NCI-H2196 (cell line): ENCODE data around the gene TGM5.
A peak's percentile ranks its signal among the peaks of the same experiment; 100 is the strongest.
"Not testable (repeated sequence)": the region's sequence is repeated elsewhere in the genome, so short reads cannot be mapped to it uniquely, and the experiment has no call there.

ENCODE experiments used
- DNase-seq: peaks from one replicate; lab custom pipeline; 2025; ENCODE audit not compliant: unreplicated experiment; lab: John Stamatoyannopoulos, UW

Gene TGM5

GRCh38 chr15:43218908-43219706 is 47.6 kb downstream of the TGM5 start:
- no peak for DNase-seq

DNA sequence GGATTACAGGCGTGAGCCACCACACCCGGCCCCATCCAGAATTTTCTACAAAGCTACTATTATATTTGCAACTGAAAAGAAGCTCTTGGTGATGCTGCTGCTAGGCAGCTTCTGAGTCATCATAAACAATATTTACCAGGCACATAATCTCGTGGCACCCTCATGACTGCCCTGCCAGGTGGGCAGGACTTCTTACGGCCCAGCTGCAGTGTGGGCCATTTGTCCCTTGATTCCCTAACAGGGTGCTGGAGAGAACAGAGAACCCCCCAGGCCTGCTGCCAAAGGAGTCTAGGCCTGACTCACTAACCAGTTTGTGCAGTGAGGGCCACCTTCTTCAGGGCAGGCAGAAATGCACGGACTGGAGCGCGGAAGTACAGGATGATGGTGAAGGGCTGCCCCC is 50.8 kb downstream of the TGM5 start:
- no peak for DNase-seq

DNA sequence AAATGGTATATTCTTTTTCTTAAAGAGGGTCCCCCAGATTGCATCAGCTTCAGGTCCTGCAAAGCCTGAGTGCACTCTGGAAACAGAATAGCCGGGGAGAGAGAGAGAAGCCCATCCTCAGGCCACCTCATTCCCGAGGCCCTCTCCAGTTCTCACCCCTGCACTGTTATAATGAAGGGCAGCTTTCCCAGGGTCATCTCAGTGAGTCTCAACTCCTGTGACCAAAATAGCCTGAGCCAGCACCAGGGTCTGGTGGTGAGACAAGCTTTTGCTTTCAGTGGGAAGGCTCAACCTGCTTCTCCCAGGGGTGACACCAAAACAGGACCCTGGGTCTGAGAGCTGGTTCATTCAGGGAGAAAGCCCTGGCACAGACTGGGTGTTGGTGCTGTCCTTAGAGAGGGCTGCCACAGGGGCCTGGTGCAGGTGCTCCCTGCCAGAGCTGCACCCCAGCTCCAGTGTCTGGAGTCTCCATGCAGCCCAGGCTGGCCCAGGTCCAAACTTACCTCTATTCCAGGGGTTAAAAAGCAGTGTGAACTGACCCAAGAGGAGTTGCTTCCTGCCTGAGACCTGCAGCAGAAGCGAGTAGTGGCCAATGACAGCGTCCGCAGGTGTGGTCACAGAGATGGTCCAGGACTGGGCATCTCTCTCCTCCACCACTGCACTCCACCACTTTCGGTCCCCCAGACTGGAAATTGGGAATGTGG is 52.0 kb downstream of the TGM5 start:
- no peak for DNase-seq

DNA sequence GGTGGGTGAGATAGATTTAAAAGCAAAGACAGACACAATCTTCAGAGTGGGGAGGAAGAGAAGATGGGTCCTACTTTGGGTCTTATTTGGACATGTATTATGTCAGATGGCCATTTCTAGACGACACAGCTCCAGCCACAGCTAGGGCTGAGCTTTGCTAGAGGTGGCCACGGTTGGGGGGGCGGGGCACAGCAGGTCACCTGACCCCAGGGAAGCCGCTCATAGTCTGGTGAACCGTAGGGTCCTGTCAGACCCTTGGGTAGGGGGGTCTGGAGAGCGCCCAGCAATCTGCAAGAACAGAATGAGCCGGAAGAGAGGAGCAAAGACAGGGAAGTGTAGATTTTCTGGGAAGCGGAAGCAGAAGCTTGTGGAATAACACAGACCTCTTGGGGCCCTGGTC is 52.6 kb downstream of the TGM5 start:
- no peak for DNase-seq

GRCh38 chr15:43213466-43213865 is 53.3 kb downstream of the TGM5 start:
- no peak for DNase-seq

DNA sequence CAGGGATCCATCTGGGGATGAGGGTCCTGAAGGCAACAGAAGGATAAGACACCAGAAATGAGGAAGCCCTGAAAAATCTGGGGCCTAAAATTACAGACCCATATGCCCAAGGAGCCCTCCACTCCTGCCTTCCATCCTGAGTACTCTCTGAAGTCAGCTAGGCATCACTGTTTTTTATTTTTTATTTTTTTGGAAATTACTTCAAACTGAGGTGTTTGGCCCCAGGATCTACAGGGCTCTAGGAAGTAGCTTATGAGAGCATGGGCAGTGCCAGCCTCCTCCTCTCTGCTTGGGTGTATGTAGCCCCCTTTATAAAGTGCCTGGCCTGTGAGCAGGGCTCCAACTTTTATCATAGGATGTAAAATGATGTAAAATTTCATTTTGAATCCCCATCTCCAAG is 53.8 kb downstream of the TGM5 start:
- DNase-seq = no peak

DNA sequence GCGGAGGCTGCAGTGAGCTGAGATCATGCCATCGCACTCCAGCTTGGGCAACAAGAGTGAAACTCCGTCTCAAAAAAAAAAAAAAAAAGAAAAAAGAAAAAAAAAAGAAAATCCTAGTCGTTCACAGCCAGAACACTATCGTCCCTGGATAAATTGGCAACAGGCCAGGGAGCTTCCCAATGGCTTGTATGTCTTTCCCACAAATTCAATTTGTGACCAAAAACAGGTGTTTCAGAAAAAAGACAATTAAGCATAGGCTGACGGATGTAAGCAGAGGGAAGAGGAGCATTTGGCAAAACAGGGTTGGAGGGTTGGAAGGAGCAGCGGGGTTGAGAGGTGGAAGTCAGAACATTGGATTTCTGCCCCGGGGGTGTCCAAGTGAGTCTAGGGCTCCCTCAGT is 54.4 kb downstream of the TGM5 start:
- no peak for DNase-seq

DNA sequence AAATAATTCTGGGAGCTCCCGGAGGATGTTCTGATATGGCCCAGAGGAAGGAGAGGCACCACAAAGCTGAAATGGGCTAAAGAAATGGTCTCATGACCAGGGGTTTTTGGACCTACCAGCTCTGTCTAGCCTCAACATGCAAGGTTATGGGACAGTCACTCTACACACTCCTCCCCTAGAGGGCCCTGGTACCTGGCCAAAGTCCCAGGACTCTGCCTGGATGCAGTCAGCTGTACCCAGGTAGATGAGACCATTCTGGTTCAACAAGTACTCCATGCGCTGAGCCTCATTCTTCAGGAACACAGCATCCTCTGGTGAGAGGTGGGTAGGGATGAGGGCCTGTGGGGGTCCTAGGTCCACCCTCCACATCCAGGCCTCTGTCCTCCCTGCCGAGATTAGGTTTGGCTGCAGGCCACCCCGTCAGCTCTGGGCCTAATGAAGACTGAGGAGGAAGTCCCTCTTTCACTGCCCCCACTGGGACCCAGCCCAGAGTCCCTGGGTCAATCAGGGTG is 55.4 kb downstream of the TGM5 start:
- no peak for DNase-seq

GRCh38 chr15:43210807-43211206 is 55.9 kb downstream of the TGM5 start:
- DNase-seq = no peak

GRCh38 chr15:43210172-43210745 is 56.5 kb downstream of the TGM5 start:
- no peak for DNase-seq

DNA sequence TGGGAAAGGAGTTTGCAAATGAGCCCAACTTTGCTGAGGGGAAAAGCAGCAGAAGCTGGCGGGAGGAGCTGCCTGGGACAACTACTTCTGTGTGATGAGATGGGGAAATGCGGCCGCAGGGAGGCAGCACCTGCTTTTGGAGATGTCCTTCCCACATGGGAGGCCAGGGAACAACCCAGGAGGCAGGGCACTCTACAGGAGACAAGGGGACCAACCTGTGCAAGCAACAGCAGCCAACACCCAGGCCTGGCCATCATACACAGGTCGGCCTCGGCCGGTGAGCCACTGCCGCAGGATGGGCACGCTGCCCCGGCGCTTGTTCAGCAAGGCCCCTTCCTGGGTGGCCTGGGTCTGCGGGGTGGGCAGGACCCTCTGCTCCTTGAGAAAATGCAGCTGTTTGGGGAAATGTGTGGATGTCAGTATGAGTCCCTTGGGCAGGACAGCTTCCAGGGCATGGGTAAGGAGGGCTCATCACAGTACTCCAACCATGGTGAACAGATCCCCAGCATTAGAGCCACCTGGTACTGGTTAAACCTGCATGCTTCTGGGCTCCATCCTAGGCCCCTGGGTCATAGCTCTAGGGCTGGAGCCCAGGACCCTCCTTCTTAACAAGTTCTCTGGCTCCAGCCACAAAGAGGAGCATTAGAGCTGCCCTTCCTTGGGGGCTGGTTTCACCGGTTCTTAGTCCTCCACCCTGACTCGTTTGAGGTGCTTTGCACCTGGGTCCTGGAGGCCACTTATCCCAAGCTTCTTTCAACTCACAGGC is 57.5 kb downstream of the TGM5 start:
- no peak for DNase-seq

- no peak for DNase-seq
Measured at GRCh38 chr15:43208052-43209002, 58.4 kb downstream of the TGM5 start.

DNA sequence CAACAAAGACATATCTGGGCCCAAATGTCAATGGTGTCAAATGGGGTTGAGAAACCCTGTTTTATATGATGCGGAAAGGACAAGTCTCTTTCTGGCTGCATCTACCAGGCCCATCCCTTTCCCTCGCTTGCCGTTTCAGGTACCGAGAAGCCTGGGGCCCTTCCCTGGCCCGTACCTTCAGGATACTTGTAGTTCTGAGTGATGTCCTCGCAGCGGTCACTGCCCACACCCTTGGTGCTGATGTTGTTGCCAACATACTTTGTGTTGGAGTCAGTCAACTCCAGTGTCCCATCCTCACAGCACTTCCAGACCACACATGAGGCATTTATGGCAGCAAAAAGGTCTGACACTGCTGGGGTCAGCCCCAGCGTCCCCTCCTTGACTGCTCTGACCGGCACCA is 59.7 kb downstream of the TGM5 start:
- DNase-seq = no peak

DNA sequence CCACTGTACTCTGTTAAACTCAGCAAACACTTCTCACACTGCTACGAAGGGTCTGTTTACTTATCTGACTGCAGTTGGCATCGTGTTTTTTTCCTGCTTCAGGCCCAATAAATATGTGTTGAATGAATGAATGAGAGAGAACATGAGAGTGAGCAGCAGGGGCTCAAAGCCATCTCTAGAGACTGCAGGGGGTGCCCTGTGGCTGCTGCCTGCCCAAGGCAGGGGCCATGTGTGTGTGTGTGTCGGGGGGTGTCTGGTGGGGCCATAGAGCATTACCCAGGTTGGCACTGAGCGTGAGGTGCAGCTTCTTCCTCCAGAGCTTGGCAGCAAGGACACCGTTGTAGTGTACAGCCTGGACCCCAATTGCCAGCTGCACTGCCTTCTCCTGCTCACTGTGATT is 60.7 kb downstream of the TGM5 start:
- DNase-seq = no peak

GRCh38 chr15:43204016-43204901 is 62.5 kb downstream of the TGM5 start:
- peak; percentile 32 for DNase-seq

GRCh38 chr15:43199945-43200488 is 66.7 kb downstream of the TGM5 start:
- DNase-seq = no peak

- DNase-seq = no peak
Measured at GRCh38 chr15:43198992-43199391, 67.7 kb downstream of the TGM5 start.

DNA sequence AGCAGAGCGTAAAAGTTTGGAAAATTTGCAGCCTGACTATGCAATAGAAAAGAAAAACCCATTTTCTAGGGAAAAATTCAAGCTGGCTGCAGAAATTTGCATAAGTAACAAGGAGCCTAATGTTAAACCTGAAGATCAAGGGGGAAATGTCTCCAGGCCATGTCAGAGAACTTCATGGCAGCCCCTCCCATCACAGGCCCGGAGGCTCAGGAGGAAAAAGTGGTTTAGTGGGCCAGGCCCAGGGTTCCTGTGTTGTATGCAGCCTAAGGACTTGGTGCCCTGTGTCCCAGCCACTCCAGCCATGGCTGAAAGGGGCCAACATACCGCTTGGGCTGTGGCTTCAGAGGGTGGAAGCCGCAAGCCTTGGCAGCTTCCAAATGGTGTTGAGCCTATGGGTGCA is 68.2 kb downstream of the TGM5 start:
- not testable (repeated sequence) for DNase-seq

DNA sequence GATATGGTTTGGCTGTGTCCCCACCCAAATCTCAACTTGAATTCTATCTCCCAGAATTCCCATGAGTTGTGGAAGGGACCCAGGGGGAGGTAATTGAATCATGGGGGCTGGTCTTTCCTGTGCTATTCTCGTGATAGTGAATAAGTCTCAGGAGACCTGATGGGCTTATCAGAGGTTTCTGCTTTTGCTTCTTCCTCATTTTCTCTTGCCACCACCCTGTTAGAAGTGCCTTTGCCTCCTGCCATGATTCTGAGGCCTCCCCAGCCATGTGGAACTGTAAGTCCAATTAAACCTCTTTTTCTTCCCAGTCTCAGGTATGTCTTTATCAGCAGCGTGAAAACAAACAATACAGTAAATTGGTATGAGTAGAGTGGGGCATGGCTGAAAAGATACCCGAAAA is 69.0 kb downstream of the TGM5 start:
- not testable (repeated sequence) for DNase-seq
